IPS-20b (cell line): ENCODE data around the gene SERINC1.

Experiments
- H3K27ac ChIP-seq: one replicate; pipeline ENCODE4 v1.5.1; 2013; ENCODE audit warnings: low read length
- H3K27me3 ChIP-seq: 2 replicates; pipeline ENCODE4 v1.6.1; 2013; ENCODE audit warnings: mild to moderate bottlenecking, low read length, inconsistent platforms; ENCODE audit not compliant: insufficient read depth
- H3K36me3 ChIP-seq: 2 replicates; pipeline ENCODE4 v1.6.1; 2013; ENCODE audit warnings: low read depth, mild to moderate bottlenecking, inconsistent platforms, low read length, moderate library complexity; ENCODE audit not compliant: insufficient read depth
- H3K4me1 ChIP-seq: 2 replicates; pipeline ENCODE4 v1.6.1; 2013; ENCODE audit warnings: mild to moderate bottlenecking, control low read depth, inconsistent platforms, low read length, moderate library complexity; ENCODE audit not compliant: insufficient read depth
- H3K4me3 ChIP-seq: 2 replicates; pipeline ENCODE4 v1.5.1; 2013; ENCODE audit warnings: mild to moderate bottlenecking, low read length, inconsistent platforms
- H3K9ac ChIP-seq: 2 replicates; pipeline ENCODE4 v1.6.1; 2013; ENCODE audit warnings: low read depth, mild to moderate bottlenecking, inconsistent platforms, low read length, moderate library complexity
- H3K9me3 ChIP-seq: 2 replicates; pipeline ENCODE4 v1.6.1; 2013; ENCODE audit warnings: mild to moderate bottlenecking, low read depth, low read length, inconsistent platforms; ENCODE audit not compliant: insufficient read depth

The SERINC1 gene

DNA sequence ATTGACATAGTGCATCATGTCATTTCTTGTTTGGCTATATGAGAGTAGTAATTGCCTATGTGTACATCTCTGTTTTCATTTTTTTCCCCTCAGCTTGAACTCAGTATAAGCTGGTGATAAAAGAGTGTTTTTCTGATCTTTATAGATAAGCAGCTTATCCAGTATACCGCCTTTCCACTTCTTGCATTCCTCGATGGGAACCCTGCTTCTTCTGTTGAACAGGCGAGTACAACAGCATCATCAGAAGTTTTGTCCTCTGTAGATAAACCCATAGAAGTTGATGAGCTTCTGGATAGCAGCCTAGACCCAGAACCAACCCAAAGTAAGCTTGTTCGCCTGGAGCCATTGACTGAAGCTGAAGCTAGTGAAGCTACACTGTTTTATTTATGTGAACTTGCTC is 39.8 kb downstream of the SERINC1 start:
- Histone ChIP-seq H3K27ac (no peak overlapping the region), H3K4me3 (no peak overlapping the region), H3K4me1 (no peaks in the 10 kb centered on the region), H3K27me3 (no peaks in the 10 kb centered on the region), H3K9ac (no peak overlapping the region), H3K36me3 (peaks cover 85% of the 10 kb centered on the region), H3K9me3 (no peaks in the 10 kb centered on the region)

DNA sequence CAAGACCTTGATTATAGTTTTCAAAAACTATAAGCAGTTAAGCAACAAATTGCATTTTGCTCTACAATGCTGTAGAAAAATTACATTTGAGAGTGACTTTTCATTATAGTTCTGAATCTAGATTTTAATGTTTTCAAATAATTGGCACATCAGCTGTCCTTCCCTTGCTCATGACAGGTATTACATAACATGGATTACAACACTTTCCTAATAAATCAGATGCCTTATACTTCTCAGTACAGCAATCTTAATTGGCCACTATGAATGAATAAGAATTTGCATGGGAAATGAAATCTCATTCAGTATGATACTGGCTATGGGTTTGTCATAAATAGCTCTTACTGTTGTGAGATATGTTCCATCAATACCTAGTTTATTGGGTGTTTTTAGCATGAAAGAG is 42.3 kb downstream of the SERINC1 start:
- Histone ChIP-seq H3K4me3 (no peak overlapping the region), H3K9me3 (no peaks in the 10 kb centered on the region), H3K27me3 (no peaks in the 10 kb centered on the region), H3K9ac (no peak overlapping the region), H3K27ac (no peak overlapping the region), H3K36me3 (peaks cover 93% of the 10 kb centered on the region), H3K4me1 (no peaks in the 10 kb centered on the region)

DNA sequence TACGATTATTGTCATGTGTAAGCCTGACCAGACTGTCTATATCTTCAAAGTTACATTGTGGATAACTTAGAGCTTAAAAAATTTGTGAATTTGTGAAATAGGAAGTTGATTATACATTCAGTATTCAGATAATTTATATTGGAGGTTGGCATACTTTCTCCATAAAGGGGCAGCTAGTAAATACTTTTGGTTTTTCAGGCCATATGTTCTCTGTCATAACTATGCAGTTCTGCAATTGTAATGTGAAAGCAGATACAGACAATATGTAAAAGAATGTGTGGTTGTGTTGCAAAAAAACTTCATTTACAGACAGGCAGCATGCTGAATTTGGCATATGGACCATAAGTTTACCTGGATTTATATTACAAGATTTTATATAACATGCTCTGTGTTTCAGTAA is 42.8 kb downstream of the SERINC1 start:
- Histone ChIP-seq H3K4me1 (no peaks in the 10 kb centered on the region), H3K27ac (no peak overlapping the region), H3K9ac (no peak overlapping the region), H3K27me3 (no peaks in the 10 kb centered on the region), H3K4me3 (no peak overlapping the region), H3K36me3 (peaks cover 93% of the 10 kb centered on the region), H3K9me3 (no peaks in the 10 kb centered on the region)

DNA sequence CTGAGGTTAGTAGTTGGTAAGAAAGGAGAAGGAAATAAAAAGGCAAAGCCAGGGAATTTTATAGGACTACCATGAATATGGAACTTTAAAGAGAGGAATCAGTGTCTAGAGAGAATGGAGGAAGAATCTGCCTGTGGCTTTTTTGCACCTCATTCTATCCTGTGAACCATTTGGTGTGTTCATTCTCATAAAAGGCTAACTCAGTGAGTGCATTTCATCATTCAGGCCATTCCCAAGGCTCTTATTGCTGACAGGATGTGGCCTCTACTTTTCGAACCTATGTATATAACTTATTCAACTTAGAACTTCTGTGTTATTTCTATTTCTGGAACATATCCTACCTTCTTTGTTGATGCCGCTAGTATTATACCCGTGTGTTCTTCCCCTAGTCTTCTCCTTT is 45.0 kb downstream of the SERINC1 start:
- H3K27ac ChIP-seq, result no peak overlapping the region
- H3K4me3 ChIP-seq, result no peak overlapping the region
- H3K36me3 ChIP-seq, result peaks cover 93% of the 10 kb centered on the region
- H3K4me1 ChIP-seq, result no peaks in the 10 kb centered on the region
- H3K9me3 ChIP-seq, result no peaks in the 10 kb centered on the region
- no peak overlapping the region for H3K9ac ChIP-seq
- H3K27me3 ChIP-seq, result no peaks in the 10 kb centered on the region

DNA sequence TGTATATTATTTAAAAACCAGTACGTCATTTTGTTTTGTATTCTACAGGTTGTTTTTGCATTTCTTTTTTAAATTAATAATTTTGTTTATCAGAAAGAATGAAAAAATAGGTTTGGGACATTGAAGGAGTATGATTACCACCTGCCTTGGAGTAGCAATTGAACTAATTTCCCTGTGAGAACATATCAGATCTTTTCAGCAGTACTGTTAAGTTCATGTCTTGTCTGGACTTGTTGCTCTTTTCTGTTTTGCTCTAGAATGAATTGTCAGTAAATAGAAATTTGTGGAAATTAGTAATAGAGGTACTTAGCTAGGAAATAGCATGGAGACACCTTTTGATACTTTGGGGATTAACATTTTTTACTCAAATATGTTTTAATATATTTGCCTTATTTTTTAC is 47.9 kb downstream of the SERINC1 start:
- H3K27me3 ChIP-seq, result no peaks in the 10 kb centered on the region

DNA sequence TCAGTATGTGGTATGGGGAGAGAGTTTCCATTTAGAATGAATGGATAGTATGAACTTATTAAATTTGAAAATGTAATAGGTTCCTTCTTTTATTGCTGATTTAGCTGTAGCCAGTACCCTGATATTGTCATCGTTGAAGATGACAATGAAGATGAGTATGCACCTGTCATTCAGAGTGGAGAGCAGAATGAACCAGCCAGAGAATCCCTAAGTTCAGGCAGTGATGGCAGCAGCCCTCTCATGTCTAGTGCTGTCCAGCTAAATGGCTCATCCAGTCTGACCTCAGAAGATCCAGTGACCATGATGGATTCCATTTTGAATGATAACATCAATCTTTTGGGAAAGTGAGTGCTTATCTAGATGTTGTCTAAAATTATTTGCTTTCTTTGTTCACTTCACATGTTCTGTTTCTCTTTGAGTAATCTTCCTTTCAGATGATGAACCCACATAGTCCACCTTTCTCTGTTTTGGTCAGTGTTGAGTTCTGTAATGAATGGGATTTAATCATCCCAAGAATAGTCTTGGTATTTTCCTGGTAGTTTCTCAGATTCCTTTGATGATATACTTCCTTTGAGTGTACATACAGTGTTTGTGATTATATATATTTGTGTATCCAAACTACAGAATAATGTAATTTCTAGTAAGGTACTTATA is 48.9 kb downstream of the SERINC1 start:
- H3K36me3 ChIP-seq, result peaks cover 93% of the 10 kb centered on the region

More for the DNA sequence above, 47.9 kb downstream of the SERINC1 start:
- Histone ChIP-seq H3K27ac (no peak overlapping the region), H3K4me3 (no peak overlapping the region), H3K36me3 (peaks cover 95% of the 10 kb centered on the region), H3K9ac (no peak overlapping the region), H3K9me3 (no peaks in the 10 kb centered on the region), H3K4me1 (no peaks in the 10 kb centered on the region)

GRCh38 chr6:122422003-122422402 is 49.6 kb downstream of the SERINC1 start:
- H3K4me3 ChIP-seq, result no peak overlapping the region
- H3K27ac ChIP-seq, result no peak overlapping the region
- peaks cover 93% of the 10 kb centered on the region for H3K36me3 ChIP-seq
- no peak overlapping the region for H3K9ac ChIP-seq
- H3K27me3 ChIP-seq, result no peaks in the 10 kb centered on the region
- H3K4me1 ChIP-seq, result no peaks in the 10 kb centered on the region
- no peaks in the 10 kb centered on the region for H3K9me3 ChIP-seq

More for the DNA sequence above, 48.9 kb downstream of the SERINC1 start:
- H3K27ac ChIP-seq, result no peak overlapping the region
- H3K9ac ChIP-seq, result no peak overlapping the region
- H3K4me3 ChIP-seq, result no peak overlapping the region
- no peaks in the 10 kb centered on the region for H3K4me1 ChIP-seq
- H3K27me3 ChIP-seq, result no peaks in the 10 kb centered on the region
- no peaks in the 10 kb centered on the region for H3K9me3 ChIP-seq

- Histone ChIP-seq H3K4me3 (no peak overlapping the region), H3K27me3 (no peaks in the 10 kb centered on the region), H3K36me3 (peaks cover 90% of the 10 kb centered on the region), H3K4me1 (no peaks in the 10 kb centered on the region), H3K9me3 (no peaks in the 10 kb centered on the region), H3K9ac (no peak overlapping the region), H3K27ac (no peak overlapping the region)
Observed at GRCh38 chr6:122416825-122417224, 54.8 kb downstream of the SERINC1 start.

DNA sequence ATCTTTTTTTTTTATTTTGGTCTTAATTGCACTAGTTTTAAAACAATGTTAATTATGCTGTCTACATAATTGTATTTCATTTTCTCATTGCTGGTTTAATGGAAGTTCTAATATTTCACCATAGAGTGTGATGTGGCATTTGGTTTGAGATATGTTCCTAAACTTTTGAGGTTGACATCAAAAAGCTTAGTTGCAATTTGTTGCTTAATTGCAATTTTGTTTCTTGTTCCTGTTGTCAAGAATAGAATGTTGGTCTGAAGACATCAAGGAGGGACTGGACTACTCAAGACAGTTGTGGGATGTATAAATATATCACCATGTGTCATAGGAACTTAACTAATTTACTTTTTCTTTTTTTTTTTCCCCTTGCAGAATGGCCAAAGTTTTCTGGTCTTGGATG is 59.6 kb downstream of the SERINC1 start:
- Histone ChIP-seq H3K9ac (no peak overlapping the region), H3K4me1 (no peaks in the 10 kb centered on the region), H3K9me3 (no peaks in the 10 kb centered on the region), H3K4me3 (no peak overlapping the region), H3K27me3 (no peaks in the 10 kb centered on the region), H3K27ac (no peak overlapping the region), H3K36me3 (peaks cover 49% of the 10 kb centered on the region)

GRCh38 chr6:122408702-122409458 is 62.7 kb downstream of the SERINC1 start:
- no peak overlapping the region for H3K4me3 ChIP-seq
- no peaks in the 10 kb centered on the region for H3K27me3 ChIP-seq

DNA sequence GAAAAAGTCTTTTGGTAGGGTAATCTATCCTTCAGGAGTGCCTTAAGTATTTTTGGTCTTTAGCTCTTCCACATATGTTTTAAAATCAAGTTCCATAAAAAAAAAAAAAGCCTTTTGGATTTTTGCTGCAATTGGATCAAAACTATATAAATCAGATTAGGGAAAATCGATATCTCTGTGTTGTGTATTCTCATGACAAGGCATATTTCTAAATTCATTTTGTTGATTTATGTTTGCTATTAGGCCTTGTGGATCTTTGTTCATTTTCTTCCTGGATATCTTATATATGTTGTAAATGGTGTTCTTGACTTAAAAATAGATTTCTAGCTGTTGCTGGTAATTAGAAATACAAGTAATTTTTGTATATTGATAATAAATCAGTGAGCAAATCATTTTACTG is 63.4 kb downstream of the SERINC1 start:
- Histone ChIP-seq H3K4me1 (peaks cover 7% of the 10 kb centered on the region; the same call in 1 of the 2 replicates), H3K4me3 (no peak overlapping the region), H3K9me3 (no peaks in the 10 kb centered on the region), H3K36me3 (peaks cover 13% of the 10 kb centered on the region), H3K27me3 (no peaks in the 10 kb centered on the region), H3K9ac (no peak overlapping the region), H3K27ac (no peak overlapping the region)

More at GRCh38 chr6:122408702-122409458, 62.7 kb downstream of the SERINC1 start:
- Histone ChIP-seq H3K36me3 (peaks cover 20% of the 10 kb centered on the region), H3K4me1 (peaks cover 7% of the 10 kb centered on the region; the same call in 1 of the 2 replicates), H3K9ac (no peak overlapping the region), H3K27ac (no peak overlapping the region), H3K9me3 (no peaks in the 10 kb centered on the region)

DNA sequence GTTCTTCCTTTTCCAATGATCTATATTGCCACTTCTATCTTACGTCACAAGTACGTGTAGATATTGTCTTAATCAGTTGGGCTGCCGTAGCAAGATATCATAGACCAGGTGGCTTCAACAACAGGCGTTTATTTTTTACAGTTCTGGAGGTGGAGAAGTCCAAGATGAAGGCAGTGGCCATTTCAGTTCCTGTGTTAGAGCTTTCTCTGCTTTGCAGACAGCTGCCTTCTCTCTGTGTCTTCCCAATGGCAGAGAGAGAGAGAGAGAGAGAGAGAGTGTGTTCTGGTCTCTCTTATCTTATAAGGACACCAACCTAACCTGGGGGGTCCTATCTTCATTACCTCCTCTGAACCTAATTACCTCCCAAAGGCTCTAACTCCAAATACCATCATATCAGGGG is 63.9 kb downstream of the SERINC1 start:
- Histone ChIP-seq H3K27ac (no peak overlapping the region), H3K4me1 (peaks cover 7% of the 10 kb centered on the region; the same call in 1 of the 2 replicates), H3K27me3 (no peaks in the 10 kb centered on the region), H3K4me3 (no peak overlapping the region), H3K36me3 (peaks cover 8% of the 10 kb centered on the region), H3K9ac (no peak overlapping the region), H3K9me3 (no peaks in the 10 kb centered on the region)
